ENCODE measurements around the gene MPHOSPH10. TPM values are rescaled to one million over a fixed set of nuclear protein-coding genes. Genes with fewer than 3 reads are reported as not detected.

MPHOSPH10 gene
- total RNA-seq, 1 donor from 2014 or later = 41.1 TPM

DNA sequence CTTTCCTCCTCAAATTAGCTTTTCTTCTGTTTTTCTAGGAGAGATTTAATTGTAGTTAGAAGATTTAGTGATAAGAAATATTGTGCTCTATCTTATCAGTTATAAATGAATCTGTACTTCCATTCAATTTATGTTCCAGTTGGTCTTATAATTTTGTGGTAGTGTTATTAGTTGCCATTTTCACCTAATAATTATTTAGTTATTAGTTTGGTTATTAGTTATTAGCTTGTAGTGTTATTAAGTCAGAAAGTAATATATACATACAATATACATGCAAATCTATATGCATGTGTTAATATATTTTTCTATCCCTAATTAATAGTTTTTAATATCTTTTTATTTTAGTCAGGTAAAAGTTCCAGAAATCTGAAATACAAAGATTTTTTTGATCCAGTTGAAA is 3.2 kb downstream of the MPHOSPH10 start:
- Histone ChIP-seq H3K9me3 (ENCODE audit: insufficient read depth, low read depth, low read length) (no peaks in the 10 kb centered on the region), H3K9ac (ENCODE audit: low read length) (no peak overlapping the region), H3K4me3 (ENCODE audit: insufficient read depth, low read depth, low read length) (no peak overlapping the region), H3K4me2 (ENCODE audit: low read length) (no peak overlapping the region), H3K27ac (ENCODE audit: low read depth, low read length) (no peak overlapping the region), H3K79me2 (ENCODE audit: insufficient read depth, low read length) (peaks cover 56% of the 10 kb centered on the region), H3K36me3 (ENCODE audit: insufficient read depth, low read length) (peaks cover 36% of the 10 kb centered on the region), H3K4me1 (ENCODE audit: insufficient read depth, low read length) (peaks cover 12% of the 10 kb centered on the region), H2AFZ (ENCODE audit: low read depth, low read length) (no peak overlapping the region), H3K27me3 (ENCODE audit: insufficient read depth, low read length) (no peaks in the 10 kb centered on the region), H4K20me1 (ENCODE audit: insufficient read depth, low read length) (peaks cover 23% of the 10 kb centered on the region)
- H3K4me1 Mint-ChIP-seq (ENCODE audit: low read depth, unreplicated experiment) = no peaks in the 10 kb centered on the region
- FAIRE-seq = no peak
- H3K9me3 Mint-ChIP-seq (ENCODE audit: unreplicated experiment) = no peaks in the 10 kb centered on the region
- DNase-seq (ENCODE audit: low read depth) = no peak
- H3K36me3 Mint-ChIP-seq (ENCODE audit: low read depth, unreplicated experiment) = no peaks in the 10 kb centered on the region
- no peak for TF ChIP-seq EZH2 (IDR thresholded peaks at IDR 0.05; ENCODE audit: insufficient read depth, low read length)
- TF ChIP-seq, protein P1, sequence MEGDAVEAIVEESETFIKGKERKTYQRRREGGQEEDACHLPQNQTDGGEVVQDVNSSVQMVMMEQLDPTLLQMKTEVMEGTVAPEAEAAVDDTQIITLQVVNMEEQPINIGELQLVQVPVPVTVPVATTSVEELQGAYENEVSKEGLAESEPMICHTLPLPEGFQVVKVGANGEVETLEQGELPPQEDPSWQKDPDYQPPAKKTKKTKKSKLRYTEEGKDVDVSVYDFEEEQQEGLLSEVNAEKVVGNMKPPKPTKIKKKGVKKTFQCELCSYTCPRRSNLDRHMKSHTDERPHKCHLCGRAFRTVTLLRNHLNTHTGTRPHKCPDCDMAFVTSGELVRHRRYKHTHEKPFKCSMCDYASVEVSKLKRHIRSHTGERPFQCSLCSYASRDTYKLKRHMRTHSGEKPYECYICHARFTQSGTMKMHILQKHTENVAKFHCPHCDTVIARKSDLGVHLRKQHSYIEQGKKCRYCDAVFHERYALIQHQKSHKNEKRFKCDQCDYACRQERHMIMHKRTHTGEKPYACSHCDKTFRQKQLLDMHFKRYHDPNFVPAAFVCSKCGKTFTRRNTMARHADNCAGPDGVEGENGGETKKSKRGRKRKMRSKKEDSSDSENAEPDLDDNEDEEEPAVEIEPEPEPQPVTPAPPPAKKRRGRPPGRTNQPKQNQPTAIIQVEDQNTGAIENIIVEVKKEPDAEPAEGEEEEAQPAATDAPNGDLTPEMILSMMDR (IDR thresholded peaks at IDR 0.05; ENCODE audit: insufficient read depth, low read depth, low read length) = no peak
- H3K27me3 Mint-ChIP-seq (ENCODE audit: low read depth, unreplicated experiment) = no peaks in the 10 kb centered on the region
- no peak overlapping the region for H3K4me3 Mint-ChIP-seq (ENCODE audit: unreplicated experiment)
- no peak overlapping the region for H3K27ac Mint-ChIP-seq (ENCODE audit: unreplicated experiment)

DNA sequence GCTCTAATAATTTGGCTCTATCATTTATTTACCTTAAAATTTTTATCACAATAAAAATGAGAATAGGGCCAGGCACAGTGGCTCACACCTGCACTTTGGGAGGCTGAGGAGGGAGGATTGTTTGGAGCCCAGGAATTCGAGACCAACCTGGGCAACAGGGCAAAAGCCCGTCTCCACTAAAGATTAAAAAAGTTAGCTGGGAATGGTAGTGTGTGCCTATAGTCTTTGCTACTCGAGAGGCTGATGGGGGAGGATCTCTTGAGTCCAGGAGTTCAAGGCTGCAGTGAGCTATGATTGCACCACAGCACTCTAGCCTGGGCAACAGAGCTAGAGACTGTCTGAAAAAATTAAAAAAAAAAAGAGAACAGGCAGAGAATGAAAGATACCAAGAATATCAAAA is 5.7 kb downstream of the MPHOSPH10 start:
- Histone ChIP-seq H3K36me3 (ENCODE audit: insufficient read depth, low read length) (peaks cover 58% of the 10 kb centered on the region), H3K4me1 (ENCODE audit: insufficient read depth, low read length) (peaks cover 12% of the 10 kb centered on the region), H3K79me2 (ENCODE audit: insufficient read depth, low read length) (peaks cover 31% of the 10 kb centered on the region)

DNA sequence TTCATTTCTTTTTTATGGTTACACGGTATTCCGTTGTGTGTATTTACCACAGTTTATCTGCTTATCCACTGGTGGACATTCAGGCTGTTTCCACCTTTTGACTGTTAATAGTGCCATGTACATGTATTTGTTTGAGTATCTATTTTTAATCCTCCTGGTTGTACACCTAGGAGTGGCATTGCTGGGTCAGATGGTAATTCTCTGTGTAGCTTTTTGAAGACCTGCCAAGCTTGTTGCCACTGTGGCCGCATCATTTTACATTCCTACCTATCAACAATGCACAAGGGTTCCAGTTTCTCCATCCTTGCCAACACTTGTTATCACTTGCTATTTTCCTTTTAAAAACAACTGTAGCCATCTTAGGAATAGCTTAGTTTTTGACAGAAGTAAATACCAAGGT is 13.3 kb downstream of the MPHOSPH10 start:
- Histone ChIP-seq H3K27ac (ENCODE audit: low read depth, low read length) (no peak overlapping the region), H3K4me3 (ENCODE audit: insufficient read depth, low read depth, low read length) (no peak overlapping the region), H3K79me2 (ENCODE audit: insufficient read depth, low read length) (no peaks in the 10 kb centered on the region), H3K9me3 (ENCODE audit: insufficient read depth, low read depth, low read length) (no peaks in the 10 kb centered on the region), H2AFZ (ENCODE audit: low read depth, low read length) (no peak overlapping the region), H3K4me2 (ENCODE audit: low read length) (no peak overlapping the region), H3K9ac (ENCODE audit: low read length) (no peak overlapping the region), H3K4me1 (ENCODE audit: insufficient read depth, low read length) (no peaks in the 10 kb centered on the region), H4K20me1 (ENCODE audit: insufficient read depth, low read length) (peaks cover 45% of the 10 kb centered on the region), H3K36me3 (ENCODE audit: insufficient read depth, low read length) (peaks cover 73% of the 10 kb centered on the region), H3K27me3 (ENCODE audit: insufficient read depth, low read length) (no peaks in the 10 kb centered on the region)
- no peaks in the 10 kb centered on the region for H3K27me3 Mint-ChIP-seq (ENCODE audit: low read depth, unreplicated experiment)
- DNase-seq (ENCODE audit: low read depth) (no peak), FAIRE-seq (no peak)
- no peak overlapping the region for H3K27ac Mint-ChIP-seq (ENCODE audit: unreplicated experiment)
- H3K36me3 Mint-ChIP-seq (ENCODE audit: low read depth, unreplicated experiment) = peaks cover 19% of the 10 kb centered on the region
- H3K9me3 Mint-ChIP-seq (ENCODE audit: unreplicated experiment) = no peaks in the 10 kb centered on the region
- no peak overlapping the region for H3K4me3 Mint-ChIP-seq (ENCODE audit: unreplicated experiment)
- no peaks in the 10 kb centered on the region for H3K4me1 Mint-ChIP-seq (ENCODE audit: low read depth, unreplicated experiment)
- TF ChIP-seq, protein P1 (IDR thresholded peaks at IDR 0.05; ENCODE audit: insufficient read depth, low read depth, low read length) = no peak
- TF ChIP-seq EZH2 (IDR thresholded peaks at IDR 0.05; ENCODE audit: insufficient read depth, low read length) = no peak

More for the DNA sequence above, 5.7 kb downstream of the MPHOSPH10 start:
- H2AFZ ChIP-seq (ENCODE audit: low read depth, low read length) = no peak overlapping the region
- no peaks in the 10 kb centered on the region for H3K27me3 ChIP-seq (ENCODE audit: insufficient read depth, low read length)
- no peak overlapping the region for H3K4me2 ChIP-seq (ENCODE audit: low read length)
- Mint-ChIP-seq H3K4me3 (ENCODE audit: unreplicated experiment) (no peak overlapping the region), H3K36me3 (ENCODE audit: low read depth, unreplicated experiment) (peaks cover 4% of the 10 kb centered on the region), H3K9me3 (ENCODE audit: unreplicated experiment) (no peaks in the 10 kb centered on the region), H3K4me1 (ENCODE audit: low read depth, unreplicated experiment) (no peaks in the 10 kb centered on the region), H3K27ac (ENCODE audit: unreplicated experiment) (no peak overlapping the region), H3K27me3 (ENCODE audit: low read depth, unreplicated experiment) (no peaks in the 10 kb centered on the region)
- DNase-seq (ENCODE audit: low read depth) (no peak), FAIRE-seq (no peak)
- H3K9me3 ChIP-seq (ENCODE audit: insufficient read depth, low read depth, low read length) = no peaks in the 10 kb centered on the region
- no peak overlapping the region for H3K4me3 ChIP-seq (ENCODE audit: insufficient read depth, low read depth, low read length)
- peaks cover 27% of the 10 kb centered on the region for H4K20me1 ChIP-seq (ENCODE audit: insufficient read depth, low read length)
- TF ChIP-seq EZH2 (IDR thresholded peaks at IDR 0.05; ENCODE audit: insufficient read depth, low read length) = no peak
- TF ChIP-seq, protein P1 (IDR thresholded peaks at IDR 0.05; ENCODE audit: insufficient read depth, low read depth, low read length) = no peak
- no peak overlapping the region for H3K9ac ChIP-seq (ENCODE audit: low read length)
- no peak overlapping the region for H3K27ac ChIP-seq (ENCODE audit: low read depth, low read length)

All from astrocyte (in vitro differentiated cells and primary cell).